Kidney epithelial cell (primary cell): Measurements from ENCODE around the gene ANKRD17. TPM values are rescaled to one million over a fixed set of nuclear protein-coding genes. Genes with fewer than 3 reads are reported as not detected.

Experiments
- DNase-seq: peaks from one replicate; pipeline ENCODE4 v3.0.0-alpha.2; 2010; ENCODE audit warnings: low read depth
- H3K27me3 ChIP-seq: 2 replicates; pipeline ENCODE4 v1.6.0; 2011; ENCODE audit warnings: low read length; ENCODE audit not compliant: control insufficient read depth, insufficient read depth
- H3K36me3 ChIP-seq: 2 replicates; pipeline ENCODE4 v1.5.1; 2011; ENCODE audit warnings: low read length; ENCODE audit not compliant: control insufficient read depth, insufficient read depth
- H3K4me3 ChIP-seq: 2 replicates; pipeline ENCODE4 v1.5.1; 2011; ENCODE audit warnings: low read depth, mild to moderate bottlenecking, control low read depth, low read length
- CTCF ChIP-seq: IDR thresholded peaks from 2 replicates; pipeline ENCODE4 v1.5.1; 2011; ENCODE audit warnings: mild to moderate bottlenecking, moderate library complexity, low read length, control low read depth, inconsistent platforms; ENCODE audit not compliant: insufficient read depth, poor library complexity, severe bottlenecking
- total RNA-seq: library from RNA; depleted of rRNA; stranded (reverse); fragments of >200 nt; gene quantifications from 2 replicates; pipeline ENCODE4 v1.2.3, GENCODE V29; 2015

The ANKRD17 gene
- total RNA-seq, 1 donor from 2014 or later = 39.9 TPM

GRCh38 chr4:73251384-73251783, 7.2 kb downstream of the ANKRD17 start:
- no peak for DNase-seq
- Histone ChIP-seq H3K4me3 (no peak overlapping the region), H3K27me3 (no peaks in the 10 kb centered on the region), H3K36me3 (no peaks in the 10 kb centered on the region)
- TF ChIP-seq CTCF = no peak

- Histone ChIP-seq H3K36me3 (no peaks in the 10 kb centered on the region), H3K4me3 (no peak overlapping the region), H3K27me3 (no peaks in the 10 kb centered on the region)
- TF ChIP-seq CTCF = no peak
- DNase-seq = no peak
Observed at GRCh38 chr4:73250642-73251041, 8.0 kb downstream of the ANKRD17 start.

GRCh38 chr4:73248821-73249220, 9.8 kb downstream of the ANKRD17 start:
- Histone ChIP-seq H3K4me3 (no peak overlapping the region), H3K27me3 (no peaks in the 10 kb centered on the region), H3K36me3 (peaks cover under 1% of the 10 kb centered on the region)
- no peak for DNase-seq
- TF ChIP-seq CTCF = no peak

- peaks cover 1% of the 10 kb centered on the region for H3K36me3 ChIP-seq
- H3K27me3 ChIP-seq = no peaks in the 10 kb centered on the region
- H3K4me3 ChIP-seq = no peak overlapping the region
- DNase-seq = no peak
- TF ChIP-seq CTCF = no peak
Observed at GRCh38 chr4:73248416-73248815, 10.2 kb downstream of the ANKRD17 start.

- H3K36me3 ChIP-seq = peaks cover 1% of the 10 kb centered on the region
Observed at GRCh38 chr4:73247100-73247499, 11.5 kb downstream of the ANKRD17 start.

More at GRCh38 chr4:73247100-73247499, 11.5 kb downstream of the ANKRD17 start:
- Histone ChIP-seq H3K27me3 (no peaks in the 10 kb centered on the region), H3K4me3 (no peak overlapping the region)
- TF ChIP-seq CTCF = no peak
- DNase-seq = no peak
